Keratinocyte (primary cell): ENCODE results near the gene TEKT3. TPM values are rescaled to one million over a fixed set of nuclear protein-coding genes. Genes with fewer than 3 reads are reported as not detected.

ENCODE experiments used
- DNase-seq: peaks from one replicate; pipeline ENCODE4 v3.0.0-alpha.2; 2011; ENCODE audit warnings: low read depth, missing footprints, low spot score
- FAIRE-seq: peaks from 2 replicates; lab custom pipeline; 2011; peaks lifted over from hg19 to GRCh38; lab: Jason Lieb, UNC
- H2AFZ ChIP-seq: 2 replicates; pipeline ENCODE4 v1.6.0; 2012; ENCODE audit warnings: low read length, control low read depth, inconsistent platforms; ENCODE audit not compliant: control insufficient read depth
- H3K27ac ChIP-seq: 2 replicates; pipeline ENCODE4 v1.5.1; 2011; ENCODE audit warnings: low read length; ENCODE audit not compliant: control insufficient read depth, insufficient read depth
- H3K27me3 ChIP-seq: 3 replicates; pipeline ENCODE4 v1.6.0; 2011; ENCODE audit warnings: low read length; ENCODE audit not compliant: control insufficient read depth, insufficient read depth; ENCODE audit errors: extremely low read depth
- H3K36me3 ChIP-seq, 2 experiments: 2 replicates in 1 of 2; 3 replicates in 1 of 2; pipeline ENCODE4 v1.5.1; 2011; ENCODE audit warnings: low read length in 2 of 2, mild to moderate bottlenecking in 1 of 2; ENCODE audit not compliant: control insufficient read depth in 2 of 2, insufficient read depth in 2 of 2; ENCODE audit errors: extremely low read depth in 1 of 2
- H3K4me1 ChIP-seq: 3 replicates; pipeline ENCODE4 v1.5.1; 2011; ENCODE audit warnings: low read length; ENCODE audit not compliant: control insufficient read depth, insufficient read depth; ENCODE audit errors: extremely low read depth
- H3K4me2 ChIP-seq: 3 replicates; pipeline ENCODE4 v1.6.0; 2011; ENCODE audit warnings: low read depth, low read length; ENCODE audit not compliant: control insufficient read depth, insufficient read depth; ENCODE audit errors: extremely low read depth
- H3K4me3 ChIP-seq, 3 experiments: fragments of 200-600 bp in 1 of 3; sonication (generic) in 1 of 3; 2 replicates in 2 of 3; 3 replicates in 1 of 3; pipeline ENCODE4 v1.5.1; 2011 to 2016; ENCODE audit warnings: low read length in 3 of 3, mild to moderate bottlenecking in 3 of 3, control low read depth in 2 of 3, inconsistent platforms in 1 of 3, low read depth in 1 of 3, mixed read lengths in 1 of 3, mixed run types in 1 of 3, moderate library complexity in 1 of 3; ENCODE audit not compliant: control insufficient read depth in 2 of 3, insufficient read depth in 2 of 3; ENCODE audit errors: extremely low read depth in 1 of 3
- H3K79me2 ChIP-seq: 2 replicates; pipeline ENCODE4 v1.6.0; 2012; ENCODE audit warnings: low read length; ENCODE audit not compliant: control insufficient read depth, insufficient read depth
- H3K9ac ChIP-seq: 3 replicates; pipeline ENCODE4 v1.6.0; 2011; ENCODE audit warnings: low read length; ENCODE audit not compliant: control insufficient read depth, insufficient read depth; ENCODE audit errors: extremely low read depth
- H3K9me1 ChIP-seq: 3 replicates; pipeline ENCODE4 v1.6.0; 2011; ENCODE audit warnings: low read length; ENCODE audit not compliant: control insufficient read depth, insufficient read depth; ENCODE audit errors: extremely low read depth
- H3K9me3 ChIP-seq: 2 replicates; pipeline ENCODE4 v1.5.1; 2012; ENCODE audit warnings: low read depth, low read length; ENCODE audit not compliant: control insufficient read depth
- H4K20me1 ChIP-seq: 3 replicates; pipeline ENCODE4 v1.6.0; 2011; ENCODE audit warnings: low read length; ENCODE audit not compliant: control insufficient read depth, insufficient read depth; ENCODE audit errors: extremely low read depth
- CTCF ChIP-seq, 3 experiments: IDR thresholded peaks in 1 of 3; conservative IDR thresholded peaks in 1 of 3; optimal IDR thresholded peaks in 1 of 3; 2 replicates in 2 of 3; 3 replicates in 1 of 3; pipeline versions ENCODE3 to v1.5.1; 2011; ENCODE audit warnings: low read length in 3 of 3, mild to moderate bottlenecking in 3 of 3, moderate library complexity in 2 of 3, control low read depth in 1 of 3, inconsistent platforms in 1 of 3; ENCODE audit not compliant: insufficient read depth in 2 of 3; ENCODE audit errors: extremely low read depth in 1 of 3
- EZH2 ChIP-seq: IDR thresholded peaks from one replicate; pipeline ENCODE4 v1.6.1; 2012; ENCODE audit warnings: inconsistent platforms, mild to moderate bottlenecking, low read length, moderate library complexity
- dilution Hi-C: fragments of 300-500 bp; cut with MboI; formaldehyde crosslinking; loops from one replicate; pipeline ENCODE4 v1.7.0; 2020; ENCODE audit warnings: low sequenced_read_pairs; ENCODE audit not compliant: extremely low pct_ligation_motif_present
- polyA plus RNA-seq, 5 experiments: library from polyadenylated mRNA; depleted of rRNA in 3 of 5; stranded (reverse) in 3 of 5; stranded (forward) in 1 of 5; unstranded in 1 of 5; fragments of >200 nt; gene quantifications; 1 replicate in 1 of 5; 2 replicates in 3 of 5; 3 replicates in 1 of 5; pipeline versions ENCODE4 v1.2.1 to v1.2.3, GENCODE V29; 2011 to 2012; ENCODE audit warnings: missing spikeins in 2 of 5, low read depth in 1 of 5, low replicate concordance in 1 of 5

TEKT3 gene
- polyA plus RNA-seq, 1 donor (not counting 4 experiments of a cell fraction or from before 2014, with no cell fraction given) = 0.16 TPM

DNA sequence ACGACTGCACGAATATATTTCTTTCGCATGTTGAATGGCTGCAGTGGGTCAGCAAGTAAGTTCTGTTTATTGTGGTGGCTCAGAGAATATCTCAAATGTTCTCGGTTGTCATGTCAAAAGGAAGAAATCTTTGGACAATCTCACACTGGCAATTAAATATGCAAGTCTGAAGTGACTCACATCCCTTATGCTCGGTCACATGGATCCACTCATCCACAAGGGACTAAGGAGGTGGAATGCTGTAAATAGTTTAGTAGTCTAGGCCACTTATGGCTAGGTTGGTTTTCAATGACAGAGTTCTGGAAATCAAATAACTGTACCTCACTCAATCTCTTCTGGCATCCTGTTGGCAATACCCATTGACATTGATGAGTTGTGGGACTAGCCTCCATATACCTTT, 43.2 kb downstream of the TEKT3 start:
- Histone ChIP-seq H3K4me3 (no peak overlapping the region), H3K9me3 (no peaks in the 10 kb centered on the region), H3K36me3 (no peaks in the 10 kb centered on the region), H3K27me3 (no peaks in the 10 kb centered on the region), H4K20me1 (no peaks in the 10 kb centered on the region), H3K4me1 (no peaks in the 10 kb centered on the region), H2AFZ (no peak overlapping the region), H3K27ac (no peak overlapping the region), H3K9me1 (no peaks in the 10 kb centered on the region), H3K79me2 (no peaks in the 10 kb centered on the region), H3K4me2 (no peak overlapping the region), H3K9ac (no peak overlapping the region)
- dilution Hi-C loops = no loop called here
- FAIRE-seq = no peak
- no peak for DNase-seq
- TF ChIP-seq CTCF (optimal IDR thresholded peaks at IDR 0.05 in 1 of 3, IDR thresholded peaks at IDR 0.05 in 1 of 3, conservative IDR thresholded peaks at IDR 0.05 in 1 of 3; ENCODE audit: extremely low read depth in 1 of 3, insufficient read depth in 2 of 3, low read length in 3 of 3) (no peak), EZH2 (no peak)

DNA sequence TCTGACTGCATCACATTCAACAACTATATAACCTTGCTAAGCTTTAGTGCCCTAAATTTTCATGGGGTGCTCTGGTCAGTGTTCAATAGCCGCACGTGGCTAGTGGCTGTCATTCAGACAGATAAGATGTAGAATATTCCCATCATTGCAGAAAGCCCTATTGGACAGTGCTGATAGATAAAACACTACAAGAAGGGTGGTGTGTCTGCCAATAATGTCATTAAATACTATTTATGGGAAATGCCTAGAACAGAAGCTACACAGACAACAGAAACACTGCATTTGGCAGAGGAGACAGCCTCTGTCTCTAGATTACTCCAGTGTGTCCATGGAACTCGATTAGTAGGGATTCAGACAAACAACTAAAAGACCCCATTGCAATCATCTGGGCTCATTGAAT, 47.8 kb downstream of the TEKT3 start:
- dilution Hi-C loops = no loop called here
- no peak for FAIRE-seq
- no peaks in the 10 kb centered on the region for H3K36me3 ChIP-seq

More for the DNA sequence above, 47.8 kb downstream of the TEKT3 start:
- no peaks in the 10 kb centered on the region for H3K79me2 ChIP-seq
- no peak overlapping the region for H2AFZ ChIP-seq
- H3K27ac ChIP-seq = no peak overlapping the region
- no peaks in the 10 kb centered on the region for H4K20me1 ChIP-seq
- TF ChIP-seq EZH2 = no peak
- TF ChIP-seq CTCF (optimal IDR thresholded peaks at IDR 0.05 in 1 of 3, IDR thresholded peaks at IDR 0.05 in 1 of 3, conservative IDR thresholded peaks at IDR 0.05 in 1 of 3; ENCODE audit: extremely low read depth in 1 of 3, insufficient read depth in 2 of 3, low read length in 3 of 3) = no peak
- H3K9me3 ChIP-seq = no peaks in the 10 kb centered on the region
- H3K9ac ChIP-seq = no peak overlapping the region
- H3K4me1 ChIP-seq = no peaks in the 10 kb centered on the region
- no peak for DNase-seq
- no peaks in the 10 kb centered on the region for H3K9me1 ChIP-seq
- H3K4me2 ChIP-seq = no peak overlapping the region
- no peaks in the 10 kb centered on the region for H3K27me3 ChIP-seq
- no peak overlapping the region for H3K4me3 ChIP-seq
